Nephron (organoid): Measurements from ENCODE around the gene ZSWIM3.
"Not testable (repeated sequence)": the region's sequence is repeated elsewhere in the genome, so short reads cannot be mapped to it uniquely, and the experiment has no call there.

Experiments
- H3K27ac Mint-ChIP-seq, 3 experiments: 2 replicates each; pipeline ENCODE4 v1.8.0; 2020; ENCODE audit warnings: mixed read lengths in 3 of 3, mild to moderate bottlenecking in 2 of 3, moderate library complexity in 1 of 3
- H3K27me3 Mint-ChIP-seq: 2 replicates; pipeline ENCODE4 v1.8.0; 2021; ENCODE audit warnings: low read depth, mild to moderate bottlenecking, moderate library complexity, mixed read lengths
- H3K36me3 Mint-ChIP-seq: 2 replicates; pipeline ENCODE4 v1.8.0; 2020; ENCODE audit warnings: low read depth, mixed read lengths
- H3K4me1 Mint-ChIP-seq: 2 replicates; pipeline ENCODE4 v1.8.0; 2020; ENCODE audit warnings: mixed read lengths
- H3K4me3 Mint-ChIP-seq, 3 experiments: 2 replicates each; pipeline ENCODE4 v1.8.0; 2020; ENCODE audit warnings: mild to moderate bottlenecking in 3 of 3, mixed read lengths in 3 of 3, moderate library complexity in 2 of 3
- H3K9me3 Mint-ChIP-seq: 2 replicates; pipeline ENCODE4 v1.8.0; 2020; ENCODE audit warnings: mixed read lengths
- TF ChIP-seq, protein P1 (sequence below), 3 experiments: fragments of 200-600 bp; sonication (generic); IDR thresholded peaks; one replicate each; pipeline ENCODE4 v1.5.0; 2021; ENCODE audit warnings: antibody characterized with exemption in 3 of 3; ENCODE audit not compliant: unreplicated experiment in 3 of 3

The ZSWIM3 gene

DNA sequence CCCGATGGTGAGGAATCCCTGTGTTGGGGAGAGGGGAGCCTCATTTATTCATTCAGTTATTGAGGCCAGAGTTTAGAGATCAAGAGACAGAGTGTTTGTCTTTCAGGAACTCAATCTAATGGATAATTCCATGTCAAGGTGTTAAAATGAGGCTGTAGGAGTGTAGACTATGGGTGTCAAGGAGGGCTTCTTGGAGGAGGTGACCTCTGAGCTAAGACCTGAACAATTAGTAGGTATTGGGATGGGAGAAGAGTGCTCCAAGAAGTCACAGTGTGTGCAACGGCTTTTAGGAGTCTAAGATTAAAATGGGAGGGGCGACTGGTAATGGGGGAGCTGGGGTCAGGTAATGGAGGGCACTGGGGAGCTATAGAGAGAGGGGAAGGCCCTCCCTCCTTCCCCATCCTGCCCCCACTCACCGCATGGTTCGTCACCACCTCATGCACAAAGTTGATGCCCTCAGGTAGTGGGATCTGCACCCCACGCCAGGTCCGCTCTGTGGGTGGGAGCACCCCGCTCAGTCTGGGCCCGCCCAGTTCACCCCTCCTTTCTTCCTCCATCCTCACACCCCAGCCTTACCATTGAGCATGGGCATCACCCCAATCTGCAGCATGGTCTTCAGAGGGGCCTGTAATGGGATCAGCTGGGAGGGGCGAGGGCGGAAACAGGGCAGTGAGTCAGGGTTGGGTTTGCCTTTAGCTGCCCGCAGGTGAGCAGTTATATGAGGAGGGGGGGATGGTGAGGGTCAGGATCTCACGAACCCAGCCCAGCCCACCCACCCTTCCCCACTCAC lies 41.8 kb downstream of the ZSWIM3 start:
- no peaks in the 10 kb centered on the region for H3K4me1 Mint-ChIP-seq
- H3K9me3 Mint-ChIP-seq: no peaks in the 10 kb centered on the region
- no peak overlapping the region for H3K27ac Mint-ChIP-seq
- no peaks in the 10 kb centered on the region for H3K27me3 Mint-ChIP-seq
- H3K36me3 Mint-ChIP-seq: peaks cover 28% of the 10 kb centered on the region
- TF ChIP-seq, protein P1, sequence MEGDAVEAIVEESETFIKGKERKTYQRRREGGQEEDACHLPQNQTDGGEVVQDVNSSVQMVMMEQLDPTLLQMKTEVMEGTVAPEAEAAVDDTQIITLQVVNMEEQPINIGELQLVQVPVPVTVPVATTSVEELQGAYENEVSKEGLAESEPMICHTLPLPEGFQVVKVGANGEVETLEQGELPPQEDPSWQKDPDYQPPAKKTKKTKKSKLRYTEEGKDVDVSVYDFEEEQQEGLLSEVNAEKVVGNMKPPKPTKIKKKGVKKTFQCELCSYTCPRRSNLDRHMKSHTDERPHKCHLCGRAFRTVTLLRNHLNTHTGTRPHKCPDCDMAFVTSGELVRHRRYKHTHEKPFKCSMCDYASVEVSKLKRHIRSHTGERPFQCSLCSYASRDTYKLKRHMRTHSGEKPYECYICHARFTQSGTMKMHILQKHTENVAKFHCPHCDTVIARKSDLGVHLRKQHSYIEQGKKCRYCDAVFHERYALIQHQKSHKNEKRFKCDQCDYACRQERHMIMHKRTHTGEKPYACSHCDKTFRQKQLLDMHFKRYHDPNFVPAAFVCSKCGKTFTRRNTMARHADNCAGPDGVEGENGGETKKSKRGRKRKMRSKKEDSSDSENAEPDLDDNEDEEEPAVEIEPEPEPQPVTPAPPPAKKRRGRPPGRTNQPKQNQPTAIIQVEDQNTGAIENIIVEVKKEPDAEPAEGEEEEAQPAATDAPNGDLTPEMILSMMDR (IDR thresholded peaks at IDR 0.05; ENCODE audit: unreplicated experiment in 3 of 3): no peak
- no peak overlapping the region for H3K4me3 Mint-ChIP-seq

DNA sequence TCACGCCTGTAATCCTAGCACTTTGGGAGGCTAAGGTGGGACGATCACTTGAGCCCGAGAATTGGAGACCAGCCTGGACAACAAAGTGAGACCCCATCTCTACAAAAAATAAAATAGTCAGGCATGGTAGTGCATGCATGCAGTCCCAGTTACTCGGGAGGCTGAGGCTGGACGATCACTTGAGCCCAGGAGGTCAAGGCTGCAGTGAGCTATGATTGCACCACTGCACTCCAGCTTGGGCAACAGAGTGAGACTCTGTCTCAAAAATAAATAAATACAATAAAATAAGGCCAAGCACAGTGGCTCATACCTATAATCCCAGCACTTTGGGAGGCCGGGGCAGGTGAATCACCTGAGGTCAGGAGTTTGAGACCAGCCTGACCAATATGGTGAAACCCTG lies 43.9 kb downstream of the ZSWIM3 start:
- not testable (repeated sequence) for H3K27me3 Mint-ChIP-seq, H3K27ac Mint-ChIP-seq, H3K4me1 Mint-ChIP-seq, H3K4me3 Mint-ChIP-seq, H3K9me3 Mint-ChIP-seq
- H3K36me3 Mint-ChIP-seq: peaks cover 44% of the 10 kb centered on the region

DNA sequence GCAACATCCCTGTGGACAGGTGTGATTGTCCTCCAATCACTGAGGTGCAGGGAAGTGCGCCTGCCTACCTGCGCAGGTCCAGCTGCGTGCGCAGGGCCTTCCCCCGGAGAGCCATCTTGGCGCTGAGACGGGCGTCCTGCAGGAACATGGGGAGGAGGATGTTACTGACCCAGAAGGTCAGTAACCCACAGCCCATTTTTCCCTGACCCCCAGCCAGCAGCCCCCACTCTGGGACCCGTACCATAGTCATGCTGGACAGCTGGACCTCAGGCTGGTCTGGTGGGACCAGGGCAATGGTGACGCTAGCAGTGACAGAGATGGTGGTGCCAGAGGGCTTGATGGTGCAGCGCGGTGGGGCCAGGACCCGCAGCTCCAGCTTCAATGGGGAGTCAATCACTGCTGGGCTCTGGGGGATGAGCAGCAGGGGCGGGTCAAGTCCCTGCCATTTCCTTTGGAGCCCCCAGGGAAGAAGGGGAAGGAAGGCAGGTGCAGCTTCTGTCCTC lies 44.8 kb downstream of the ZSWIM3 start:
- H3K27me3 Mint-ChIP-seq: no peaks in the 10 kb centered on the region
- no peaks in the 10 kb centered on the region for H3K9me3 Mint-ChIP-seq

DNA sequence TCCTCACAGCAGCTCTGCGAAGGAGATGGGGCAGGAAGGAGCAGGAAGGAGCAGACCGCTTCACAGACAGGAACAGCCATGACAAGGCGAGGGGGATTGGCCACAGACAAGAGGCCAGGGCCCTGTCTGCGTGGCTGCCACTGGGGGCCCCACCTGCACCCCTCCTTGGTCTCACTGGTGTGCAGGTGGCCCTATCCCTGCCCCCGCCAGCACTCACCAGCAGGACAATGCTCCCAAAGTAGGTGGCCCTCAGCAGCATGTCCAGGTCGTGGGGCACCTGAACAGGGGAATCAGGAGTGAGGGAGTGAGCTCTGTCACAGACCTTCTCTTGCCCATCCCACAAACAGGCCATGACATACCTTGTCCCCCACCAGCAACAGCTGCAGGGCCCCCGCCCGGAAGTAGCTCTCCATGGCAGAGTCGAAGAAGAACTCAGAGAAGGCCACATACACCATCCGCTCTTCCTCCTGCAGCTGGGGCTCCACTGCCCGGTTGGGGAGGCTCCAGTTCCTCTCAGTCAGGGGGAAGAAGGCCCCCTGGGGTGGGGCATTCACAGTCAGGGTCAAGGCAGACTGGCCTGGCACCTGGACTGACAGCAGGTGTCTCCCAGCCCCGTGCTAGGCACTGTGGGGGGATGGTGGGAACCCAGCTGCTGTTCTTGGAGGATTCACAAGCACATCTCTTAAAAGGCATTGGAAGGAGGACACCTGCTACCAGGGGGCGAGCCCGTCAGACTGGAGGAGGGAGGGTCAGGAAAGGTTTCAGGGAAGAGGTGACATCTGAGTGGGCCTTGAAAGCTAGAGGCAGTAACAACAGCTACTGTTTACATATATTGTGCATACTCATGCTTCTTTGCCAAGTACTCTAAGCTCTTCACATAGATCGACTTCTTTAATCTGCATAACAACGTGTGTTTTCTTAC lies 47.4 kb downstream of the ZSWIM3 start:
- Mint-ChIP-seq H3K4me1 (no peaks in the 10 kb centered on the region), H3K27ac (no peak overlapping the region), H3K4me3 (no peak overlapping the region), H3K9me3 (no peaks in the 10 kb centered on the region), H3K36me3 (peaks cover 39% of the 10 kb centered on the region), H3K27me3 (no peaks in the 10 kb centered on the region)
- TF ChIP-seq, protein P1 (IDR thresholded peaks at IDR 0.05; ENCODE audit: unreplicated experiment in 3 of 3): no peak

More for the DNA sequence above, 44.8 kb downstream of the ZSWIM3 start:
- H3K4me3 Mint-ChIP-seq: no peak overlapping the region
- peaks cover 40% of the 10 kb centered on the region for H3K36me3 Mint-ChIP-seq
- H3K4me1 Mint-ChIP-seq: no peaks in the 10 kb centered on the region
- TF ChIP-seq, protein P1 (IDR thresholded peaks at IDR 0.05; ENCODE audit: unreplicated experiment in 3 of 3): no peak
- no peak overlapping the region for H3K27ac Mint-ChIP-seq

DNA sequence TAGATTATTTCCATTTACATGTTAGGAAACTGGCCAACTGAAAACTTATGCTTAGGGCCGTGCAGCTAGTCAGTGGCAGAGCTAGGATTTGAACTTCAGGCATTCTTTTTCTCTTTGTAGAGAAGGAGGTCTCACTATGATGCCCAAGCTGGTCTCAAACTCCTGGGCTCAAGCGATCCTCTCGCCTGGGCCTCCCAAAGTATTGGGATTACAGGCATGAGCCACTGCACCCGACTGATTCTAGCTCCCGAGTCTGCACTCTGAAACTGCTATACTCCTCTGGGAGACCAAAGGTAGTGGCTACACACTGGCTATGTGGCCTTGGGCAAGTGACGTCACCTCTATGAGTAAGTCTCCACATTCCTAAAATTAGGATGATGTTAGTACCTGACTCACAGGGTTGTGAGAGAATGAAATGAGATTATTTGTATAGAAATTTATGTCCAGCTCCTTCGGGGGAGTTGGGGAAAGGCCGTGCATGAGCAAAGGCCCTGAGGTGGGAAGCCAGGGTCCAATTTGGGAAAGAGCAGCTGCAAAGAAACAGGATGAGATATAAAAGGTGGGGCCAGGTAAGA lies 48.2 kb downstream of the ZSWIM3 start:
- Mint-ChIP-seq H3K9me3 (no peaks in the 10 kb centered on the region), H3K4me3 (no peak overlapping the region), H3K27me3 (no peaks in the 10 kb centered on the region)

More for the DNA sequence above, 48.2 kb downstream of the ZSWIM3 start:
- Mint-ChIP-seq H3K4me1 (peaks cover 3% of the 10 kb centered on the region), H3K27ac (no peak overlapping the region), H3K36me3 (peaks cover 41% of the 10 kb centered on the region)
- TF ChIP-seq, protein P1 (IDR thresholded peaks at IDR 0.05; ENCODE audit: unreplicated experiment in 3 of 3): no peak
